GM12801 (cell line): Measurements from ENCODE around the gene CDPF1.

Experiments used
- CTCF ChIP-seq: IDR thresholded peaks from one replicate; pipeline ENCODE4 v1.5.1; 2011; ENCODE audit warnings: control low read depth; ENCODE audit not compliant: insufficient read length; ENCODE audit errors: extremely low read depth

Gene CDPF1, protein sequence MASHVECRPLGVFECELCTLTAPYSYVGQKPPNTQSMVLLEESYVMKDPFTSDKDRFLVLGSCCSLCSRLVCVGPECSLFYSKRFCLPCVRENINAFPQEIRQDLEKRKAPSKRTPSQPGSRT

GRCh38 chr22:46250035-46250782 lies at the start of gene CDPF1:
Gene CDPF1, minus strand, starts transcription at chr22:46250293. Its CDS starts 2,009 bp downstream, at chr22:46248284.
- no peak for TF ChIP-seq CTCF

GRCh38 chr22:46299101-46299500 lies 49.0 kb upstream of the CDPF1 start:
- TF ChIP-seq CTCF, result no peak

DNA sequence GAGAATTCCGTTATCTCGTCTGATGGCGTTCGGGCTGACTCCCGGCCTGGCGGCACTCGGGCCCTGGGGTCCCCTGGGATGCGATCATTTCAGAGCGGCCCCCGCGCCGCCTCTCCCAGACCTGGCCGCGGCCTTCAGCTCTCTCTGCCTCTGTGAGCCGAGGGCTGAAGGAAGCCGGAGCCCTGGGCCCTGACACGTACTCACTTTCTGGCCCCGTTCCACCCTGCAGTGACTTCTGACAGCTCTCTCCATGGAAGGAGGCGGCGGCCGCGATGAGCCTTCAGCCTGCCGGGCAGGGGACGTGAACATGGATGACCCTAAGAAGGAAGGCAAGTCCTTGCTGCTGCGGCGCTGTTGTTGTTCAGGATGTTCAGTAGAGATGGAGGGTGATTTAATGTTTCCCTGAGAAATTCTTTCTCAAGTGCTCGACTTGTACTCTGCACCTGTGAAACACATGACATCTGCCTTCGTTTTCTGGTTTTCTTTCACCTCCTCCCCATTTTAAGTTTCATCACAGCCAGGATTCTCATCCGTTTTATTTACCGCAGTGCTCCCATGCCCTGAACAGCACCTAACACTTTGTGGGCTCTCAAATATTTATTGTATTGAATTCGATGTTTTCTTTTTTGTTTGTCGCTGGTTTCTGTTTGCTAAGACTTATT lies 47.2 kb upstream of the CDPF1 start:
- no peak for TF ChIP-seq CTCF

DNA sequence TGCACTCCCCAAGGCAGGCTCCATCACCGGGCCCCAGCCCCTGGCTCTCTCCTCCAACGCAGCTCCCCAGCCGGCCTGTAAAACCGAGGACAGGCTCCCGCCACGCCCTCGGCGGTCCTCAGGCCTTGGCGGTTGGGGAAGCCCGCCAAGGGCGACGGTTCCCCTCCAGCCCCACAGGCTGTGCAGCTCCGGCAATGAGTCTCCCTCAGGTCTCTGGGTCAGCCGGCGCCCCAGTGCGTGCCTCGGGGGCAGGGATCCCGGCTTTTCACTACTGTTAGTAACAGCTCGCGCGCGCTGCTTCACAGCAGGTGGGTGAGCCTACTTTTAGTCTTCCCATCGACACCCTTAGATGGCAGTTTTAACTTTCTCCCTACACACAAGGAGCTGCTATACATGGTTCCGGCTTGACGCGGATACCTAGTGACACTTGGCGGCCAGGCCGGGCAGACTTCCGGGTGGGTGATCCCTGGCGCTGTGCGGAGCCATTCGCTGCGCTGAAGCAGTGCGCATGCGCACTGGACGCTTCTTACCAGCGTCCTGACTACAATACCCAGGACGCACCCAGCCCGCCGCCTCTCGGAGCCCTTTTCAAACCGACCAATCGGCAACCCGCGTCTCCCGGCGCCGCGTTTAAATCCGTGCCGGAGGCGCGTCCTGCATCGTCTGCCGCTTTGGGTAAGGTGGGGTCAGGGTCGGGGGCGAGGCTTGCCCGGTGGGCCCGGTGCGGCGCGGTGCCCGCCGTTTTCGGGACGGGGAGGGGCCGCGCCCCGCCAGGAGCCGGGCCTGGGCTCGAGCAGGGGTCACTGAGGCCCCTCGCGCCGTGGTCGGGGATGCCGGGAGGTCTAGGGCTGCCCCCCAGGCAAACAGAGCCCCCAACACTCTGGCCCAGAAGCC lies 46.4 kb upstream of the CDPF1 start, which contains the start of gene GTSE1:
Gene GTSE1 (plus strand): TSS at position 614 of the 894 bp plus-strand sequence. CDS start 531 bp downstream, outside the sequence.
- TF ChIP-seq CTCF, result no peak

DNA sequence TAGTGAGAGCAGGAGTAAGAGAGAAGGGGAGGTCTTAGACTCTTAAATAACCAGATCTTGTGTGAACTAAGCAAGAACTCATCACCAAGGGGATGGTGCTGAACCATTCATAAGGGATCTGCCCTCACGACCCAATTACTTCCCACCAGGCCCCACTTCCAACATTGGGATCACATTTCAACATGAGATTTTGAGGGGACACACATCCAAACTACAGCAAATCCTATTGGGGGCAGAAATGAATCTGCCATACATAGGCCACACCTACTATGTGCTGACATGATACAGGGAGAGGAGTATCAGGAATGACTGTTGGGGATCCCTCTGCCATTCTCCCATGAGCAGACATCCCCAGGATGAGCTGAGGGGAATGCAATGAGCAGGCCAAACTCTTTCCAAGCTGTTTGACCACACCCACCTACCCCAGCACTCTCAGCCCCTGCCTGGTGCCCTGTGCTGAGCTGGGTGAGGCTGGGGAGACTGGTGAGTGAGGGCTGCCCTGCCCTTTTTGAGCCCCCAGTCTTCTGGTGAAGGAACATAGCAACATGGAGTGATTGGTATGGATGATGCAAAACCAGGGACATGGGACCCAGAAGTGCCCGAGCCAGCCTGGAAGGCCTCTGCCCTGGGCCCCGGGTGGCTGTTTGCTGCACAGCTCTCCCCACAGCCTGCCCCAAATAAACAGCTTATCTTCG lies 45.3 kb upstream of the CDPF1 start:
- TF ChIP-seq CTCF, result no peak

DNA sequence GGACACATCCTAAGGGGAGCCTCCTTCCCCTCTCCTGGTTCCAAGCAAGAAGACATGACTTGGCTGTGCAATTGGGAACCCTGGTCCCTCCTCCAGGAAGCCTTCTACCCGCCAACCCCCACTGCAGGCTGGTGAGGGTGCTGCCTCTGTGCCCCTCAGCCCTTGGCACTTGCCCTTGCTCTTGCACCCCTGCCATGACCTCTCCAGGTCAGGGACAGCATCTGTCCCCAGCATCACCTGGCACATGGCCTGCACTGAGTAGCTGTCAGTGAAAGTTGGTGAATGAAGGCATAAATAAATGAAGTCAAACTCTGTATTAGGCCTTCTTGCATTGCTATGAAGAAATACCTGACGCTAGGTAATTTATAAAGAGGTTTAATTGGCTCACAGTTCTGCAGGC lies 44.7 kb upstream of the CDPF1 start:
- TF ChIP-seq CTCF, result no peak
